B cell (primary cell): ENCODE results near the gene DQX1. TPM values are rescaled to one million over a fixed set of nuclear protein-coding genes. Genes with fewer than 3 reads are reported as not detected.

Experiments
- ATAC-seq: fragments of 200-7000 bp; cut with Tn5 transposase; one replicate; pipeline ENCODE4 v1.10.0; 2021; ENCODE audit warnings: low read depth, mild to moderate bottlenecking, moderate number of reproducible peaks, moderate library complexity
- CTCF ChIA-PET: fragments of 350-600 bp; sonication (Branson Sonifier 250); formaldehyde crosslinking; loops from one replicate; lab custom pipeline; 2021; ENCODE audit warnings: antibody characterized with exemption, inconsistent platforms; lab: Charles Lee
- POLR2A ChIA-PET: fragments of 350-600 bp; sonication (Branson Sonifier 250); formaldehyde crosslinking; loops from one replicate; lab custom pipeline; 2021; ENCODE audit warnings: antibody characterized with exemption; lab: Charles Lee
- DNase-seq: peaks from one replicate; pipeline ENCODE4 v3.0.0; 2013
- H2AFZ ChIP-seq: 2 replicates; pipeline ENCODE4 v1.6.1; 2012; ENCODE audit warnings: mild to moderate bottlenecking, low read depth, low read length; ENCODE audit not compliant: insufficient read depth, poor library complexity, severe bottlenecking
- H3K27ac ChIP-seq, 2 donors: 1 replicate in 1 of 2; 2 replicates in 1 of 2; pipeline ENCODE4 v1.5.1; 2012 to 2013; ENCODE audit warnings: low read length in 2 of 2, mild to moderate bottlenecking in 2 of 2, moderate library complexity in 1 of 2
- H3K27me3 ChIP-seq, 4 experiments: fragments of 200-600 bp in 1 of 4; sonication (generic) in 1 of 4; replicated peaks in 1 of 4; 1 replicate in 2 of 4; 2 replicates in 2 of 4; pipeline versions ENCODE4 v1.6.1 to v1.7.0; 2013 to 2016; ENCODE audit warnings: low read length in 3 of 4, mild to moderate bottlenecking in 2 of 4, mixed read lengths in 1 of 4, moderate library complexity in 1 of 4; ENCODE audit not compliant: insufficient read depth in 4 of 4, control insufficient read depth in 3 of 4; ENCODE audit errors: control extremely low read depth in 1 of 4
- H3K36me3 ChIP-seq, 2 experiments: replicated peaks in 1 of 2; 1 replicate in 1 of 2; 2 replicates in 1 of 2; pipeline versions ENCODE4 v1.6.1 to v1.7.1; 2013; ENCODE audit warnings: low read length in 1 of 2; ENCODE audit not compliant: insufficient read depth in 2 of 2, control insufficient read depth in 1 of 2; ENCODE audit errors: control extremely low read depth in 1 of 2, extremely low read depth in 1 of 2
- H3K4me1 ChIP-seq, 2 donors: fragments of 200-600 bp in 1 of 2; sonication (generic) in 1 of 2; 1 replicate in 1 of 2; 2 replicates in 1 of 2; pipeline versions ENCODE4 v1.5.1 to v1.6.1; 2013 to 2017; ENCODE audit warnings: low read length in 2 of 2; ENCODE audit not compliant: control insufficient read depth in 2 of 2, insufficient read depth in 2 of 2
- H3K4me2 ChIP-seq: replicated peaks from 2 replicates; pipeline ENCODE3; 2012; ENCODE audit warnings: mild to moderate bottlenecking, low read depth, low read length; ENCODE audit not compliant: poor library complexity, severe bottlenecking
- H3K4me3 ChIP-seq, 5 experiments: fragments of 200-600 bp in 1 of 5; sonication (generic) in 1 of 5; 1 replicate in 3 of 5; 2 replicates in 2 of 5; pipeline versions ENCODE4 v1.5.1 to v1.7.0; 2011 to 2016; ENCODE audit warnings: low read length in 4 of 5, mild to moderate bottlenecking in 4 of 5, low read depth in 2 of 5, control low read depth in 1 of 5, moderate library complexity in 1 of 5; ENCODE audit not compliant: insufficient read depth in 1 of 5; ENCODE audit errors: control extremely low read depth in 1 of 5, extremely low read depth in 1 of 5
- H3K79me2 ChIP-seq: fragments of 200-600 bp; sonication (generic); one replicate; pipeline ENCODE4 v1.6.0; 2016; ENCODE audit warnings: low read length; ENCODE audit not compliant: control insufficient read depth, insufficient read depth
- H3K9ac ChIP-seq: fragments of 200-600 bp; sonication (generic); 2 replicates; pipeline ENCODE4 v1.6.1; 2017; ENCODE audit warnings: mild to moderate bottlenecking, low read length, moderate library complexity
- H3K9me3 ChIP-seq, 3 donors: one replicate each; pipeline versions ENCODE4 v1.6.1 to v1.7.1; 2013; ENCODE audit warnings: low read length in 2 of 3; ENCODE audit not compliant: control insufficient read depth in 2 of 3, insufficient read depth in 1 of 3; ENCODE audit errors: control extremely low read depth in 1 of 3
- H4K20me1 ChIP-seq: 2 replicates; pipeline ENCODE4 v1.6.0; 2012; ENCODE audit warnings: mild to moderate bottlenecking, low read length; ENCODE audit not compliant: insufficient read depth, control insufficient read depth, poor library complexity, severe bottlenecking
- H3K27ac Mint-ChIP-seq: one replicate; pipeline ENCODE4 v1.8.0; 2021; ENCODE audit warnings: mixed read lengths
- H3K27me3 Mint-ChIP-seq: one replicate; pipeline ENCODE4 v1.8.0; 2021; ENCODE audit warnings: mixed read lengths
- H3K4me1 Mint-ChIP-seq: one replicate; pipeline ENCODE4 v1.8.0; 2021; ENCODE audit warnings: mixed read lengths
- H3K4me3 Mint-ChIP-seq: one replicate; pipeline ENCODE4 v1.8.0; 2021; ENCODE audit warnings: mixed read lengths
- H3K9me3 Mint-ChIP-seq: one replicate; pipeline ENCODE4 v1.8.0; 2022; ENCODE audit warnings: mixed read lengths; ENCODE audit not compliant: insufficient read depth
- EZH2 ChIP-seq: IDR thresholded peaks from 2 replicates; pipeline ENCODE4 v1.6.1; 2012; ENCODE audit warnings: borderline replicate concordance, low read depth, mild to moderate bottlenecking, moderate library complexity, low read length; ENCODE audit not compliant: insufficient read depth, poor library complexity, severe bottlenecking
- WGBS: methylation state at CpG from one replicate; pipeline ENCODE4 v1.1.5; 2013; ENCODE audit warnings: missing lambda C conversion rate; ENCODE audit not compliant: insufficient coverage; 5-methylcytosine and 5-hydroxymethylcytosine counted together
- intact Hi-C: fragments of 100-400 bp; cut with micrococcal nuclease; formaldehyde crosslinking; loops from one replicate; pipeline ENCODE4 v1.10.0; 2022
- polyA plus RNA-seq: library from polyadenylated mRNA; depleted of rRNA; stranded (reverse); fragments of >200 nt; gene quantifications from 2 replicates; pipeline ENCODE4 v1.2.3, GENCODE V29; 2012
- total RNA-seq, 2 donors: library from RNA; stranded (reverse); fragments of 120-200 nt in 1 of 2; gene quantifications; 1 replicate in 1 of 2; 2 replicates in 1 of 2; pipeline versions ENCODE4 v1.2.3 to v1.2.4, GENCODE V29; 2013 to 2022
- TF ChIP-seq, protein P1 (sequence below): fragments of 200-600 bp; IDR thresholded peaks from one replicate; pipeline ENCODE4 v1.8.0; 2022; ENCODE audit warnings: antibody characterized with exemption, mild to moderate bottlenecking

Gene DQX1
- total and polyA plus RNA-seq, 2 donors (not counting 1 experiment from before 2014, with no cell fraction given) = 0.46 to 0.57 TPM

DNA sequence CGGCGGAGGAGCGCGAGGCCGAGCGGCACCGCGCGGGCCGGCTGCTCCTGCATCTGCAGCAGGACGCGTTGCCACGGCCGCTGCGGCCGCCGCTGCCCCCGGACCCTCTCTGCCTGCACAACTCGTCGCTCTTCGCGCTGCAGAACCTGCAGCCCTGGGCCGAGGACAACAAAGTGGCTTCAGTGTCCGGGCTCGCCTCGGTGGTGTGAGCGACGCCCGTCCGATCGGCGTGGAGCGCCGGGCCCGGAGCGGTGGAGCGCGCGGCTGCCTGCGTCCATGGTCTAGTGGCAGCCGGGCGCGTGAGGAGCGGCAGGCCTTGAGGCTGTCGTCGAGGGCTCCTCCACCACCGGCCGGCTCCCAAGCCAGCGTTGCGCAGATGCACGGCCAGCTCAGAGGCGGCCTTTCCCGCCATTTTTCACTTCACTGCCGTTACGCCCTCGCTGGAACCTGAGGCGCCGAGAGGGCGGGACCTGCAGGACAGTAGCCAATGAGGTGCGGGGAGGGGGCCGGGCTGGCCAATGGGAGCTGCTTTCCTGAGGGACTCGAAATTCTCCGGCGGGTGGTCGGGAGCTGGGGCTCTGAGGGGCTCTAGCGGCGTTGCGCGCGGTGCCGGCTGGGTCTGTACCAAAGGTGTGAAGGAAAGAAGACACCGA is 9.9 kb downstream of the DQX1 start:
- Histone ChIP-seq H3K9me3 (peaks cover 0 to 31% (median 1%) of the 10 kb centered on the region in 3 donors), H3K79me2 (no peaks in the 10 kb centered on the region), H3K4me2 (peak overlapping the region; percentile 96), H3K4me3 (peak overlapping the region; percentile 15 to 68 (median 50)), H3K27ac (no peak overlapping the region), H4K20me1 (peaks cover 6% of the 10 kb centered on the region), H3K27me3 (peaks cover 2 to 93% (median 69%) of the 10 kb centered on the region in 4 experiments), H2AFZ (peak overlapping the region; percentile 71), H3K36me3 (no peaks in the 10 kb centered on the region), H3K4me1 (peaks cover 36 to 50% of the 10 kb centered on the region in 2 donors), H3K9ac (peak overlapping the region; percentile 67)
- Mint-ChIP-seq H3K27me3 (peaks cover 69% of the 10 kb centered on the region), H3K9me3 (no peaks in the 10 kb centered on the region), H3K27ac (no peak overlapping the region), H3K4me3 (peak overlapping the region; percentile 86), H3K4me1 (peaks cover 28% of the 10 kb centered on the region)
- CTCF ChIA-PET = interaction anchor here (0.6 to 1.4 kb wide), 5 partner anchors 9 to 73 kb away, joined by 3 to 5 read pairs (median 4); partner anchors contain the start of genes AUP1, CCDC142, HTRA2 and PCGF1
- ATAC-seq (peak; percentile 84), DNase-seq (peak; percentile 81)
- POLR2A ChIA-PET = interaction anchor here (0.9 to 2.5 kb wide), 5 partner anchors 8 to 20 kb away, joined by 3 to 9 read pairs (median 4); partner anchors contain the start of genes LBX2 and PCGF1
- 7% methylated on average over 72 of the region's 72 CpGs for WGBS
- no peak for TF ChIP-seq EZH2
- TF ChIP-seq, protein P1, sequence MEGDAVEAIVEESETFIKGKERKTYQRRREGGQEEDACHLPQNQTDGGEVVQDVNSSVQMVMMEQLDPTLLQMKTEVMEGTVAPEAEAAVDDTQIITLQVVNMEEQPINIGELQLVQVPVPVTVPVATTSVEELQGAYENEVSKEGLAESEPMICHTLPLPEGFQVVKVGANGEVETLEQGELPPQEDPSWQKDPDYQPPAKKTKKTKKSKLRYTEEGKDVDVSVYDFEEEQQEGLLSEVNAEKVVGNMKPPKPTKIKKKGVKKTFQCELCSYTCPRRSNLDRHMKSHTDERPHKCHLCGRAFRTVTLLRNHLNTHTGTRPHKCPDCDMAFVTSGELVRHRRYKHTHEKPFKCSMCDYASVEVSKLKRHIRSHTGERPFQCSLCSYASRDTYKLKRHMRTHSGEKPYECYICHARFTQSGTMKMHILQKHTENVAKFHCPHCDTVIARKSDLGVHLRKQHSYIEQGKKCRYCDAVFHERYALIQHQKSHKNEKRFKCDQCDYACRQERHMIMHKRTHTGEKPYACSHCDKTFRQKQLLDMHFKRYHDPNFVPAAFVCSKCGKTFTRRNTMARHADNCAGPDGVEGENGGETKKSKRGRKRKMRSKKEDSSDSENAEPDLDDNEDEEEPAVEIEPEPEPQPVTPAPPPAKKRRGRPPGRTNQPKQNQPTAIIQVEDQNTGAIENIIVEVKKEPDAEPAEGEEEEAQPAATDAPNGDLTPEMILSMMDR = no peak
- intact Hi-C loops = loop anchor here (1.0 kb wide), 1 partner anchor 9 kb away; the partner anchor contains the start of gene PCGF1
